ENCODE measurements around the gene ASTN2.

DNA sequence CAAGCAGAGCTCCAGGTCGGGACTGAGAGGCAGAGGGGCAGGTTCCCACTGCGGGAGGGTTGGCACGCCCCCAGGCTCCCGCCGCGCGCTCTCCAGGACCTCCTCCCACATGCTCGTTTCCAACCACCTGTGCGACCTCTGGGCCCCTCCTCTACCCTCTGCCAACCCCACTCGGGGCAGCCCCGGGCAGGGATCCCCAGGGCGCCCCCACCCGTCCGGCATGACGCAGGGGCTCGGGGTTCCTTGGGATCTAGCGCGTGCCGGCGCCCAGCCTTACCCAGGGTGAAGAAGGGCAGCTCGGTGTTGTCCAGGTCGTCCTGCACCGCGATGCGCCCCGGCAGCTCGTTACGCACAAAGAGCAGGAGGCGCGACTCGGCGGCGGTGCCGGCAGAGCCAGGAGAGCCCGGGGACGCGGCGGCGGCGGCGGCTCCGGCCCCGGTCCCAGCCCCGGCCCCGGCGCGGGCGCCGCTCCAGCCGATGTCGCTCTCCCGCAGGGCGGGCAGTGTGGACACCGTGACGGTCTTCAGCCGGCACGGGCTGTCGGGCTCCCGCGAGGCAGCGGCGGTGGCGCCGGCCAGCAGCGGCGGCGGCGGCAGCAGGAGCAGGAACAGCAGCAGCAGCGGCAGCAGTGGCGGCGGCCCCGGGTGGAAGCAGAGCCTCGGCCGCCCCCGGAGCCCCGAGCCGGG lies 494 bp downstream of the ASTN2 start:
- TF ChIP-seq, protein P1, sequence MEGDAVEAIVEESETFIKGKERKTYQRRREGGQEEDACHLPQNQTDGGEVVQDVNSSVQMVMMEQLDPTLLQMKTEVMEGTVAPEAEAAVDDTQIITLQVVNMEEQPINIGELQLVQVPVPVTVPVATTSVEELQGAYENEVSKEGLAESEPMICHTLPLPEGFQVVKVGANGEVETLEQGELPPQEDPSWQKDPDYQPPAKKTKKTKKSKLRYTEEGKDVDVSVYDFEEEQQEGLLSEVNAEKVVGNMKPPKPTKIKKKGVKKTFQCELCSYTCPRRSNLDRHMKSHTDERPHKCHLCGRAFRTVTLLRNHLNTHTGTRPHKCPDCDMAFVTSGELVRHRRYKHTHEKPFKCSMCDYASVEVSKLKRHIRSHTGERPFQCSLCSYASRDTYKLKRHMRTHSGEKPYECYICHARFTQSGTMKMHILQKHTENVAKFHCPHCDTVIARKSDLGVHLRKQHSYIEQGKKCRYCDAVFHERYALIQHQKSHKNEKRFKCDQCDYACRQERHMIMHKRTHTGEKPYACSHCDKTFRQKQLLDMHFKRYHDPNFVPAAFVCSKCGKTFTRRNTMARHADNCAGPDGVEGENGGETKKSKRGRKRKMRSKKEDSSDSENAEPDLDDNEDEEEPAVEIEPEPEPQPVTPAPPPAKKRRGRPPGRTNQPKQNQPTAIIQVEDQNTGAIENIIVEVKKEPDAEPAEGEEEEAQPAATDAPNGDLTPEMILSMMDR (IDR thresholded peaks at IDR 0.05) = peak in 1 of 4 experiments; percentile 2
- TF ChIP-seq POLR2A (IDR thresholded peaks at IDR 0.05) (no peak), POLR2AphosphoS5 (IDR thresholded peaks at IDR 0.05) (no peak)

Measured in prostate gland (tissue), 2 donors.